GM12878 (cell line): ENCODE data around the gene CWC27. TPM values are rescaled to one million over a fixed set of nuclear protein-coding genes. Genes with fewer than 3 reads are reported as not detected.
A peak's percentile ranks its signal among the peaks of the same experiment; 100 is the strongest.

Source experiments
- BCL11A ChIP-seq: IDR thresholded peaks from 2 replicates; pipeline ENCODE4 v1.6.1; 2011; ENCODE audit warnings: low read depth, low read length
- BMI1 ChIP-seq: fragments of 450-650 bp; IDR thresholded peaks from 2 replicates; pipeline ENCODE4 v1.6.1; 2016; ENCODE audit warnings: mild to moderate bottlenecking, moderate library complexity, borderline replicate concordance
- EZH2 ChIP-seq: IDR thresholded peaks from 2 replicates; pipeline ENCODE4 v1.6.1; 2012; ENCODE audit warnings: low read depth, mild to moderate bottlenecking, control low read depth, inconsistent platforms, low read length, borderline replicate concordance; ENCODE audit not compliant: control insufficient read depth
- IRF4 ChIP-seq: IDR thresholded peaks from 2 replicates; pipeline ENCODE4 v1.6.1; 2011; ENCODE audit warnings: low read depth, low read length
- KLF5 ChIP-seq: fragments of 450-650 bp; IDR thresholded peaks from 2 replicates; pipeline ENCODE4 v1.6.1; 2014; ENCODE audit warnings: mild to moderate bottlenecking; ENCODE audit not compliant: partially characterized antibody
- MEF2B ChIP-seq: fragments of 450-650 bp; IDR thresholded peaks from 2 replicates; pipeline ENCODE4 v1.6.1; 2018; ENCODE audit warnings: mild to moderate bottlenecking, moderate library complexity; ENCODE audit not compliant: partially characterized antibody, poor library complexity, severe bottlenecking
- MTA2 ChIP-seq: fragments of 450-650 bp; IDR thresholded peaks from 2 replicates; pipeline ENCODE4 v1.6.1; 2016; ENCODE audit warnings: low read depth, mild to moderate bottlenecking, moderate library complexity
- PAX8 ChIP-seq: fragments of 450-650 bp; IDR thresholded peaks from 2 replicates; pipeline ENCODE4 v1.6.1; 2017; ENCODE audit warnings: mild to moderate bottlenecking, moderate library complexity
- RCOR1 ChIP-seq: conservative IDR thresholded peaks from 2 replicates; pipeline ENCODE4 v1.6.1; 2012; ENCODE audit warnings: low read depth, low read length, improper control_type of control experiment
- RFX5 ChIP-seq: IDR thresholded peaks from 2 replicates; pipeline ENCODE4 v1.6.1; 2011; ENCODE audit warnings: low read depth, low read length, improper control_type of control experiment
- SMAD5 ChIP-seq: IDR thresholded peaks from 2 replicates; pipeline ENCODE4 v1.6.1; 2016; ENCODE audit warnings: antibody characterized with exemption, low read depth
- SUZ12 ChIP-seq: fragments of 200-600 bp; sonication (generic); IDR thresholded peaks from one replicate; pipeline ENCODE4 v1.6.1; 2018; ENCODE audit warnings: antibody characterized with exemption, mild to moderate bottlenecking; ENCODE audit not compliant: unreplicated experiment
- TAF1 ChIP-seq: IDR thresholded peaks from 2 replicates; pipeline ENCODE4 v1.6.1; 2011; ENCODE audit warnings: mild to moderate bottlenecking, low read depth, low read length, borderline replicate concordance
- TCF7 ChIP-seq: IDR thresholded peaks from 2 replicates; pipeline ENCODE4 v1.6.1; 2014; ENCODE audit warnings: antibody characterized with exemption, borderline replicate concordance
- polyA plus RNA-seq, 11 experiments: library from polyadenylated mRNA; depleted of rRNA in 4 of 11; unstranded in 6 of 11; stranded (reverse) in 5 of 11; fragments of >200 nt; fragmentation: Nextera tagmentation in 4 of 11; fragmentation: Illumina TruSeq in 1 of 11; extraction: Ambion mirVana in 4 of 11; extraction: Trizol in 1 of 11; gene quantifications; 1 replicate in 1 of 11; 2 replicates in 10 of 11; pipeline versions ENCODE4 v1.2.1 to v1.2.3, GENCODE V29; 2011 to 2016; ENCODE audit warnings: inconsistent platforms in 2 of 11, missing spikeins in 2 of 11, low read depth in 1 of 11
- total RNA-seq, 4 experiments: library from RNA; depleted of rRNA in 3 of 4; stranded (reverse); fragments of >200 nt in 3 of 4; fragmentation: Illumina TruSeq in 1 of 4; extraction: Trizol in 1 of 4; gene quantifications; 2 replicates each; pipeline versions ENCODE4 v1.2.1 to v1.2.3, GENCODE V29; 2013 to 2021
- TF ChIP-seq, protein P1 (sequence below): fragments of 450-650 bp; IDR thresholded peaks from 2 replicates; pipeline ENCODE4 v1.6.1; 2017; ENCODE audit warnings: mild to moderate bottlenecking, moderate library complexity
- TF ChIP-seq, protein P2 (sequence below): IDR thresholded peaks from 2 replicates; pipeline ENCODE4 v1.6.1; 2012; ENCODE audit warnings: low read depth, low read length, improper control_type of control experiment
- TF ChIP-seq, protein P3 (sequence below): fragments of 450-650 bp; IDR thresholded peaks from 2 replicates; pipeline ENCODE4 v1.6.1; 2017; ENCODE audit warnings: borderline replicate concordance
- TF ChIP-seq, protein P4 (sequence below): fragments of 150-350 bp; IDR thresholded peaks from 2 replicates; pipeline ENCODE4 v1.6.1; 2016; ENCODE audit warnings: low read depth, low read length
- TF ChIP-seq, protein P5 (sequence below): IDR thresholded peaks from 2 replicates; pipeline ENCODE4 v1.6.1; 2012; ENCODE audit warnings: low read depth, low read length, improper control_type of control experiment

The CWC27 gene
- total and polyA plus RNA-seq, 10 of the 15 experiments (the other 5 are each of a cell fraction or from before 2014, with no cell fraction given): 21.7 to 61.9 (median 47.0) TPM

DNA sequence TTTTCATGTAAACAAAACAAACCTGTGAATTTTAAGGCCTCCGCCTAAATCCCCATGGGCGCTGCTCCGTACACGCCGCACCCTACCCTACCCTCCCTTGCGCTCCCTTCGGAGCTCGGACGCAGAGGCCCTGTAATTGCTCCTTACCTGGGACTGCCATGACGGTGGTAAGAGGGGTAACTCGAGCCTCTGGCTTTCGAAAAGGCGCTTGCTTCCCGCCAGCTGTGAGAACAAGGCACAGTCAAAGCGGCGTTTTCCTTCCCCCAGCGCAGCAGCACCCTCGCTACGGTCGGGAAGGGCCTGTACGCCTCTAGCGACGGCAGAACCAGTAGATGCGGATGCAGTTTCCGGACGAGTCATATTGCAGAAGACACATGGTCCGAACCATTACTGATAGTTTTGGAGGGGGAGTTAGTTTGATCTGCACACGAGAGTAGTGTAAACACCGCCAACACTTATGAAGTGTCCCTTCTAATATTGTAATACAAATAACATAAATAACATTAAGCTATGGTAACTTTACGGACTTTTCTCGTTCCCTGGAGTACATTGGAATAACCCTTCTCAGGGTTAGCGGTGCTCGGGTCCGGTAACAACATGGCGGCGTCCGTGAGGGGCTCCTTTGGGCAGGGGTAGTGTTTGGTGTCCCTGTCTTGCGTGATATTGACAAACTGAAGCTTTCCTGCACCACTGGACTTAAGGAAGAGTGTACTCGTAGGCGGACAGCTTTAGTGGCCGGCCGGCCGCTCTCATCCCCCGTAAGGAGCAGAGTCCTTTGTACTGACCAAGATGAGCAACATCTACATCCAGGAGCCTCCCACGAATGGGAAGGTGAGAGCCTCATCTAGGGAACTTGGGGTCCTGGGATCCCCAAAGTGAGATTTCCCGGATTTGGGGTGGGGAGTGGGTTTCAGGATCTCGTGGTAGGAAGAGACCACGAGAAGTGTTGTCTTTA is at the start of gene CWC27, which contains the start of gene SREK1IP1 (continued):
- TF ChIP-seq, protein P1, sequence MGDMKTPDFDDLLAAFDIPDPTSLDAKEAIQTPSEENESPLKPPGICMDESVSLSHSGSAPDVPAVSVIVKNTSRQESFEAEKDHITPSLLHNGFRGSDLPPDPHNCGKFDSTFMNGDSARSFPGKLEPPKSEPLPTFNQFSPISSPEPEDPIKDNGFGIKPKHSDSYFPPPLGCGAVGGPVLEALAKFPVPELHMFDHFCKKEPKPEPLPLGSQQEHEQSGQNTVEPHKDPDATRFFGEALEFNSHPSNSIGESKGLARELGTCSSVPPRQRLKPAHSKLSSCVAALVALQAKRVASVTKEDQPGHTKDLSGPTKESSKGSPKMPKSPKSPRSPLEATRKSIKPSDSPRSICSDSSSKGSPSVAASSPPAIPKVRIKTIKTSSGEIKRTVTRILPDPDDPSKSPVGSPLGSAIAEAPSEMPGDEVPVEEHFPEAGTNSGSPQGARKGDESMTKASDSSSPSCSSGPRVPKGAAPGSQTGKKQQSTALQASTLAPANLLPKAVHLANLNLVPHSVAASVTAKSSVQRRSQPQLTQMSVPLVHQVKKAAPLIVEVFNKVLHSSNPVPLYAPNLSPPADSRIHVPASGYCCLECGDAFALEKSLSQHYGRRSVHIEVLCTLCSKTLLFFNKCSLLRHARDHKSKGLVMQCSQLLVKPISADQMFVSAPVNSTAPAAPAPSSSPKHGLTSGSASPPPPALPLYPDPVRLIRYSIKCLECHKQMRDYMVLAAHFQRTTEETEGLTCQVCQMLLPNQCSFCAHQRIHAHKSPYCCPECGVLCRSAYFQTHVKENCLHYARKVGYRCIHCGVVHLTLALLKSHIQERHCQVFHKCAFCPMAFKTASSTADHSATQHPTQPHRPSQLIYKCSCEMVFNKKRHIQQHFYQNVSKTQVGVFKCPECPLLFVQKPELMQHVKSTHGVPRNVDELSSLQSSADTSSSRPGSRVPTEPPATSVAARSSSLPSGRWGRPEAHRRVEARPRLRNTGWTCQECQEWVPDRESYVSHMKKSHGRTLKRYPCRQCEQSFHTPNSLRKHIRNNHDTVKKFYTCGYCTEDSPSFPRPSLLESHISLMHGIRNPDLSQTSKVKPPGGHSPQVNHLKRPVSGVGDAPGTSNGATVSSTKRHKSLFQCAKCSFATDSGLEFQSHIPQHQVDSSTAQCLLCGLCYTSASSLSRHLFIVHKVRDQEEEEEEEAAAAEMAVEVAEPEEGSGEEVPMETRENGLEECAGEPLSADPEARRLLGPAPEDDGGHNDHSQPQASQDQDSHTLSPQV: no peak
- TF ChIP-seq, protein P2, sequence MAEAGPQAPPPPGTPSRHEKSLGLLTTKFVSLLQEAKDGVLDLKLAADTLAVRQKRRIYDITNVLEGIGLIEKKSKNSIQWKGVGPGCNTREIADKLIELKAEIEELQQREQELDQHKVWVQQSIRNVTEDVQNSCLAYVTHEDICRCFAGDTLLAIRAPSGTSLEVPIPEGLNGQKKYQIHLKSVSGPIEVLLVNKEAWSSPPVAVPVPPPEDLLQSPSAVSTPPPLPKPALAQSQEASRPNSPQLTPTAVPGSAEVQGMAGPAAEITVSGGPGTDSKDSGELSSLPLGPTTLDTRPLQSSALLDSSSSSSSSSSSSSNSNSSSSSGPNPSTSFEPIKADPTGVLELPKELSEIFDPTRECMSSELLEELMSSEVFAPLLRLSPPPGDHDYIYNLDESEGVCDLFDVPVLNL: peak; percentile 81
- TF ChIP-seq, protein P3, sequence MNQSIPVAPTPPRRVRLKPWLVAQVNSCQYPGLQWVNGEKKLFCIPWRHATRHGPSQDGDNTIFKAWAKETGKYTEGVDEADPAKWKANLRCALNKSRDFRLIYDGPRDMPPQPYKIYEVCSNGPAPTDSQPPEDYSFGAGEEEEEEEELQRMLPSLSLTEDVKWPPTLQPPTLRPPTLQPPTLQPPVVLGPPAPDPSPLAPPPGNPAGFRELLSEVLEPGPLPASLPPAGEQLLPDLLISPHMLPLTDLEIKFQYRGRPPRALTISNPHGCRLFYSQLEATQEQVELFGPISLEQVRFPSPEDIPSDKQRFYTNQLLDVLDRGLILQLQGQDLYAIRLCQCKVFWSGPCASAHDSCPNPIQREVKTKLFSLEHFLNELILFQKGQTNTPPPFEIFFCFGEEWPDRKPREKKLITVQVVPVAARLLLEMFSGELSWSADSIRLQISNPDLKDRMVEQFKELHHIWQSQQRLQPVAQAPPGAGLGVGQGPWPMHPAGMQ: no peak
- no peak for TF ChIP-seq RCOR1
- peak; percentile 99 for TF ChIP-seq KLF5
- TF ChIP-seq TAF1: peak; percentile 79
- TF ChIP-seq MTA2: 0 out of 2 replicates have a peak, but pooled peaks have one; percentile 28
- no peak for TF ChIP-seq MEF2B
- TF ChIP-seq TCF7: no peak
- no peak for TF ChIP-seq BMI1
- TF ChIP-seq IRF4: peak; percentile 66
- TF ChIP-seq, protein P4, sequence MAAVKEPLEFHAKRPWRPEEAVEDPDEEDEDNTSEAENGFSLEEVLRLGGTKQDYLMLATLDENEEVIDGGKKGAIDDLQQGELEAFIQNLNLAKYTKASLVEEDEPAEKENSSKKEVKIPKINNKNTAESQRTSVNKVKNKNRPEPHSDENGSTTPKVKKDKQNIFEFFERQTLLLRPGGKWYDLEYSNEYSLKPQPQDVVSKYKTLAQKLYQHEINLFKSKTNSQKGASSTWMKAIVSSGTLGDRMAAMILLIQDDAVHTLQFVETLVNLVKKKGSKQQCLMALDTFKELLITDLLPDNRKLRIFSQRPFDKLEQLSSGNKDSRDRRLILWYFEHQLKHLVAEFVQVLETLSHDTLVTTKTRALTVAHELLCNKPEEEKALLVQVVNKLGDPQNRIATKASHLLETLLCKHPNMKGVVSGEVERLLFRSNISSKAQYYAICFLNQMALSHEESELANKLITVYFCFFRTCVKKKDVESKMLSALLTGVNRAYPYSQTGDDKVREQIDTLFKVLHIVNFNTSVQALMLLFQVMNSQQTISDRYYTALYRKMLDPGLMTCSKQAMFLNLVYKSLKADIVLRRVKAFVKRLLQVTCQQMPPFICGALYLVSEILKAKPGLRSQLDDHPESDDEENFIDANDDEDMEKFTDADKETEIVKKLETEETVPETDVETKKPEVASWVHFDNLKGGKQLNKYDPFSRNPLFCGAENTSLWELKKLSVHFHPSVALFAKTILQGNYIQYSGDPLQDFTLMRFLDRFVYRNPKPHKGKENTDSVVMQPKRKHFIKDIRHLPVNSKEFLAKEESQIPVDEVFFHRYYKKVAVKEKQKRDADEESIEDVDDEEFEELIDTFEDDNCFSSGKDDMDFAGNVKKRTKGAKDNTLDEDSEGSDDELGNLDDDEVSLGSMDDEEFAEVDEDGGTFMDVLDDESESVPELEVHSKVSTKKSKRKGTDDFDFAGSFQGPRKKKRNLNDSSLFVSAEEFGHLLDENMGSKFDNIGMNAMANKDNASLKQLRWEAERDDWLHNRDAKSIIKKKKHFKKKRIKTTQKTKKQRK: no peak
- 0 out of 2 replicates have a peak, but pooled peaks have one; percentile 4 for TF ChIP-seq SMAD5
- TF ChIP-seq EZH2: no peak
- no peak for TF ChIP-seq SUZ12
- no peak for TF ChIP-seq PAX8
- TF ChIP-seq RFX5: no peak
- 0 out of 2 replicates have a peak, but pooled peaks have one; percentile 3 for TF ChIP-seq BCL11A
- TF ChIP-seq, protein P5, sequence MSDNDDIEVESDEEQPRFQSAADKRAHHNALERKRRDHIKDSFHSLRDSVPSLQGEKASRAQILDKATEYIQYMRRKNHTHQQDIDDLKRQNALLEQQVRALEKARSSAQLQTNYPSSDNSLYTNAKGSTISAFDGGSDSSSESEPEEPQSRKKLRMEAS: no peak
